ENCODE data around the gene GRIK2.

The GRIK2 gene

DNA sequence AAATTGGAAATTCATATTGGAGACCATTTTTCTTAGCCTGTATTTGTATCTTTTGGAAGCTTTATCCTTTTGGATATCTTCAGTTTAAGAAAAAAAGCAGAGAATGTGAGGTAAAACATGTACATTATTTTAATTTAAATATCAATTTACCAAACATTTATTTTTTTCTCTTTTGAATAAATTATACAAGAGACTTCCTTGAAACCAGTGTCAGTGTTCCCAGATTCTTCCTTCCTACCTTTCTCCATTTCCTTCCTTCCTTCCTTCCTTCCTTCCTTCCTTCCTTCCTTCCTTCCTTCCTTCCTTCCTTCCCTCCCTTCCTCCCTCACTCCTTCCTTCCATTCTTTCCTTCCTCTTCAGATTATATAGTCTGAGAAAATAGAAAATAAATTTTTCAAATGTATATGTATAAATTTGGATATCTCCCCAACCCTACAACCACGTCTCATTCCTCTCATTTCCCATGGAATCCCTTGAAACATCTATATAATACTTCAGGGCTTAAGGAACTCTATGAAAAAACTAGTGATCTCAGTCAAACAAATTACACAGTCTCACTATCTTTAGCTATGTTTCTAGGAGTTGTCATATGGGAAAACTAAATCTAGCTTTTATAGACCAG, 528.4 kb downstream of the GRIK2 start:
- DNase-seq, result no peak

- DNase-seq, result no peak
Observed at GRCh38 chr6:101926149-101926925, 532.8 kb downstream of the GRIK2 start.

DNA sequence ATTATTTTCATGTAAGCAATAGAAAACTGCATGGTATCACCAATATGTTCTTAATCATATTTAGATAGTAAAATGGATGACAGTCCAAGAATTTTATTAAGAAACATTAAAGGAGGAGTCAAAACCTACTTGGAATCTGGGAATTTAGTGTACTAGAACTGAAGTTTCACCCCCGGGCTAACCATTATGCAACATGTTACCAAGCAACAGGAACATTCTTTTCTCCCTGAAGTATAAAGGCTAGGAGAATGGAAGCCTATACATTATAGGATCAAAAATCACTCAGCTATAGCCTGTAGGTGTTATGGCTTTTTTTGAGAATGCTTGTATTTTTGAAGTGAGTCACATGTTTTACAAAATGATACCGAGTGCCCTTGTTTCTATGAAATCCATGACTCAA, 538.3 kb downstream of the GRIK2 start:
- DNase-seq, result no peak

DNA sequence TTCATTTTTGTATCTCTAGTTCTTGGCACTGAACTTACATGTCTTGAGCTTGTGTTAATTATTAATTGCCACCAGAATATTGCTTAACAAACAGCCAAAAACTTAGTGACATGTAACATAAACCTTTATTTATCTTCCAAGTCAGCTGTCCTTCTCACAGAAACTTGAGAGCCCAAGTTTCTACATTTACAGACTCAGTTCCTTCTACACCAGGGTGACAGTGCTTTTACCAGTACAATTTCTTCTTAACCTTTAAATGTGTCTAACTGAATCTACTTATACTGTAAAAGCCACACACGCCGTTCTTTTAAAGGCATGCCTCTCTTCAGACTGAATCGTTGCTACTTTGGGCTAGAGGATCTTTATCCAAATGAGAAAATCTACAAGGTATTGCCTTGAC, 539.2 kb downstream of the GRIK2 start:
- DNase-seq, result no peak

GRCh38 chr6:101935732-101936131, 542.2 kb downstream of the GRIK2 start:
- DNase-seq, result no peak

GRCh38 chr6:101936516-101936915, 543.0 kb downstream of the GRIK2 start:
- no peak for DNase-seq

DNA sequence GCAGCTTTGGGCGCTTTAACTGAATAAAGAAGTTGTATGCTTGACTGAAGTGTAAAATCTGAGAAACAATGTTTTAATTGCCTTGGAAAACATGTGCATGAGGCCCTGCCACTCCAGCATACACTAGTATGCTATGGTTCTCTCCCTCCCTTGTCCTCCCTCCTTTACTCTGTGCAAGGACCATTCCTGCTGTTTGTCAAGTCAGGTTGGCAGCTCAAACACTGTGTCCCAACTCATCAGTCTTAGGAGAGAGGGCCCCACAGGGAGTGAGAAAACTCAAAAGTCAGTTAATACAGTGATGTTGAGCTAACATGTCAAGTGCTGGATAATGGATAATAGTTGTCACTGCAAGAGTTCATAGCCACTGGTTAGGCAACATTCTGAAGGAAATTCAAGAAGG, 543.6 kb downstream of the GRIK2 start:
- no peak for DNase-seq

DNA sequence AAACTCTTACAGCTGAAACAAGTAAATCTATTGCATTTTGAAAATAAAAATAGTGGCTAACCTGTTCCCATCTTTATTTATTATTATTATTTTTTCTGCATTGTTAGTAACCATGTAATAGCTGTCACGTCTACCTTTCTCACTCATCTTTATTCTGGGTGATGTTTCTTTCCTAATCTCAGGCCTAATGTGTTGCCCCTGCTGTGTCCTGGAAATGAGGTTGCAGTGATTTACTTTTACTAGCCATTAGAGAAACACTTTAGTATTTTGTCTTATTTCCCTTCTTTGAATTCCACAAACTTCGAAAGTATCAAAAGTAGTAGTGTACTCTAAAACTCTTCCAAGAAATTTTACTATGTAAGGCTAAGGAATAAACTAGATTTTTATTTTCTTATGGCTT, 546.9 kb downstream of the GRIK2 start:
- DNase-seq, result no peak

DNA sequence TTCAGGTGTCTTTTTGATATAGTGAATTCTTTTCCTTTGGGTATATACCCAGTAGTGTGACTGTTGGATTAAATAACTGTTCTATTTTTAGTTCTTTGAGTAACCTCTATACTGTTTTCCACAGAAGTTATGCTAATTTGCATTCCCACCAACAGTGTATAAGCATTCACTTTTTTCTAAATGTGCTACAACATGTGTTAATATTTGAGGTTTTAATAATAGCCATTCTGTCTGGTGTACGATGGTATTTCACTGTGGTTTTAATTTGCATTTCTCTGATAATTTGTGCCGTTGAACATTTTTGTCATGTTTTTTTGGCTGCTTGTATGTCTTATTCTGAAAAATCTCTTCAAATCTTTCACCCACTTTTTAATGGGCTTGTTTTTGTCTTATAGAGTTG, 563.5 kb downstream of the GRIK2 start:
- no peak for DNase-seq

- no peak for DNase-seq
Observed at GRCh38 chr6:101961357-101961756, 567.8 kb downstream of the GRIK2 start.

DNA sequence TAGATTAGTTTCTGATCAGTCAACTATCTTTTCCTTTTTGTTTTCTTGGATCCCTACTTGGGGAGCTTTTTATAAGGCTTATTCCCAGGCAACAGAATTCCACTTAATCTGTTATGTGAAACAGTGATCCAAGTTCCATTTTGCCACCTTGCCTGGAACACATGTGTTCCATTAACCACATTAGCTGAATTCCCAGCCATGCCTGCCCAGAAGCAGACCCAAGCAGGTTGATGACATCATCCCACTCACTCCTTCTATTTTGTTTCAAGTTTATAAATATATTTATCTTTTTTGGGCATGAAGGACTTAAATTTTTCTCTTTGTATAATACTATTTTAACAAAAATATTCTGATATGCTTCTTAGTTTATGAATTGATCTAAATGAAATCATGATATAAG, 587.4 kb downstream of the GRIK2 start:
- DNase-seq, result no peak

DNA sequence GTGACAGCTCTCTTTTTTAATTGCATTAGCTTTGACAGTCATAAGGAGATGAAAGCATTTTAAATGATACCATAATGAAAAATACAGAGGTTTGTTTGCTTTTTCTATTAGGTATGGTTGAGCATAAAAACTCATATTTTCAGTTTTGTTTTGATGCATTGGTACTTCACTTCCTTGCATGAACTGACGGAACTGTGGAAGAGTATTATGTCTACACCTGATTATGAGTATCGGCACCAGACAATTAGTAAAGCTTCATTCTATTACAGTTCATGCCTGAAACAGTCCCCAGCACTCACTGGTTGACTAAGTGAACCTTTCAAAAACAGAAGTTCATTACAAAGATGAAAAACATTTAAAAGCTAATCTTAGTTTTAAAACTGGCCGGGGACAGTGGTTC, 593.0 kb downstream of the GRIK2 start:
- no peak for DNase-seq

DNA sequence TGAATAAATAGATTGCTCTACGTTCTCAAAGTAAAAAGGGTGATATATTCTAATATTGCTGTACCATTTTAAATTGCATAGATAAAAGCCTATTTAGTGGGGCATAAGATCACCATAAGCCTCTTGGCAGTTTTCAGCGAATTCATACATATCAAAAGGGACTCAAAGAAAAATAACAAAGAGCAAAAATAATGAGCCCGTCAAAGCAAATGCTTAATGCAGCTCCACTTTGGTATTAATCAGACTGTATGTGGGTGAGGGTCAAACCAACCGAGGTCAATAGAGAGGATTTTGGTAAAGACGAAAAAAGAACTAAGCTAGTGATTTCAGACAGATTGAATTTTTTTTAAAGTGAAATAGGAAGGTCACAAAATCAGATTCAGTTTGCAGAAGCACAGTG, 598.8 kb downstream of the GRIK2 start:
- DNase-seq, result no peak

GRCh38 chr6:101994521-101994920, 601.0 kb downstream of the GRIK2 start:
- DNase-seq, result no peak

DNA sequence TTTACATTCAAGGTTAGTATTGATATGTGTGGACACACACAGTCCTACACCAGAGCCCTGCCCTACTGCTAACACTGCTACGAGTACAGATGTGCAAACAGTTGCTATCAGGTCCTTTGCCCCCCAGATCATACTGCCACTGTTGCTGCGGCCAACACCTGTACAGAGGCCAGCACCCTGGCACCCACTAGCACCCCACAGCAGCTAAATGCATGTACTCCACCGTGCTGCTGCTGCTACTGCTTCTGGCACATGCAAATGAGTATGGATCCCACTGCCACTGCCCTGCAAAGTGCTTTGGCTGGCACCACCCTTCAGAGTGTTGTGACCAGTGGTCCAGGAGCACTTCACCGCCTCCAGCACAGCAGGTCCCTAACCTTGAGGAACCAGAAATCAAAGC, 621.9 kb downstream of the GRIK2 start:
- DNase-seq, result no peak

GRCh38 chr6:102022281-102022680, 628.8 kb downstream of the GRIK2 start:
- DNase-seq, result no peak

DNA sequence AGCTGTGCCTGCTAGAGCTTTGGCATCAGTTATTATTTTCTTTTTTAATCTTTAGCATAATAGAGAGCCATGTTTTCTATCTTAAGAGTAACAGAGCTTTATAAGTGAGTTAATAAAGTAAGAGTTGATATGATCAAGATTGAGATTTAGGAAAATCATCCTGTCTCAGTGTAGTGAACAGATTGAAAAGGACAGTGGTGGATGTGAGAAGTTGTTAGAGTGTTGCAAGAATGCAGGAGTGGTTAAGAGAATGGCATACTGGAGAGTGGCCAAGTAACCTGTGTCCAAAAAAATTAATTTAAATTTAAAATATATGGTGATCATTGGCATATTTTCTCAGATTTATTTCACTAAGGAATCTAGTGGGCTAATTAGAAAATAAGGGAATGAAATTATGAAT, 629.3 kb downstream of the GRIK2 start:
- no peak for DNase-seq

GRCh38 chr6:102023977-102024657, 630.6 kb downstream of the GRIK2 start:
- no peak for DNase-seq

DNA sequence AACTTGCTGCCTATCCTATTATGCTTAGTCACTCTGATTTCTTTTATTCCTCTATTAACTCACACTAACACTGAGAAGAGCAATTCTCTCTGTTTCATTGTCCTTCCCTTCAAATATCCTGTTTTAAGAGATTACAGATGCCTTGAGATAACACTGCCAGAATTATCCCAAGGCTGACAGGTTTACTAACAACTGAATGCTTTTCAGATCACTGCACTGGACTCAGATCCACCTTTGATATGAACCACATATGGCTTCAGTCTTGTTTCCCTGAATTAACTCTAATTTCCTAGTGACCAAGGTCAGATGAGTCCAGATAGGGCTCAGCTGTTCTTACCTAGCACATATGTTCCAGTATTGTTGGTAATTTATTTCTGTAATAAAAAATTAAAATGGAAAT, 633.1 kb downstream of the GRIK2 start:
- no peak for DNase-seq

GRCh38 chr6:102028176-102028575, 634.7 kb downstream of the GRIK2 start:
- DNase-seq, result no peak

GRCh38 chr6:102038964-102039363, 645.5 kb downstream of the GRIK2 start:
- DNase-seq, result no peak

DNA sequence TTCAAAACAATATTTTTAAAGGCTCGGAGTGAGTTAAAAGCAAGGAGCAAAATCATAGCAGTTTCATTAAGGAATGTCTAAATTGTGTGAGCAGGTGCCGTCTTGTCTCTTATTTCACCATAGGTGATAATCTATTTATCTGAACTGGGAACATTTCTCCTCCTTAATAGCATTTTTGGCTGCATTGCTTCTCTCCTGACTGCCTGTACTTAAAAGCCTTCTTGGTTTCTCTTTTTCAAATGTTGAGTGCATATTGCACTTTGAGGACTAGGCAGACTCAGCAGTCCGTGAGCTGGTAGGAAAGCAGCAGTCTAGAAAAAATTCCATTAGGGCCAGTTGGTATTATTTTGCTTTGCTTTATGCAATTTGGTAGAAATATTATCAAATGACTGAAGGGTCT, 645.9 kb downstream of the GRIK2 start:
- no peak for DNase-seq

DNA sequence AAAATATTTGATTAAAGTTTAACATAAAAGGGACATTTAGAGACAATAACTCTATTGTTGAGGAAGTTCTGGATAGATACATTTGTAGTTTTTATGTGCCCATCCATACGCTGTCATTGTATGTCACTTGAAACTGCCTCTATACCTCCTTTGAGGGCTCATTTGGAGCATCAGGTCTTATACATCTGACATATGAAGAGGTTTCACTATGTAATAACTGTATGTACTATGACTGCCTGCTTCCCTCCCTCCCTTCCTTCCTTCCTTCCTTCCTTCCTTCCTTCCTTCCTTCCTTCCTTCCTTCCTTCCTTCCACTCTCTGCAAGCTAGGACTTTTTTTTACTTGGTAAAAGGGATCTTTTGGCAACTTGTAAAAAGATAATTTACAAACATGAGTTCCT, 657.5 kb downstream of the GRIK2 start:
- DNase-seq, result no peak

GRCh38 chr6:102051720-102052119, 658.2 kb downstream of the GRIK2 start:
- DNase-seq, result no peak

Data from GDM1 (cell line).